Measurements from ENCODE around the gene RDX. TPM values are rescaled to one million over a fixed set of nuclear protein-coding genes. Genes with fewer than 3 reads are reported as not detected.
"Not testable (repeated sequence)": the region's sequence is repeated elsewhere in the genome, so short reads cannot be mapped to it uniquely, and the experiment has no call there.

Gene RDX
- total RNA-seq, 1 experiment from 2014 or later = 196 TPM

DNA sequence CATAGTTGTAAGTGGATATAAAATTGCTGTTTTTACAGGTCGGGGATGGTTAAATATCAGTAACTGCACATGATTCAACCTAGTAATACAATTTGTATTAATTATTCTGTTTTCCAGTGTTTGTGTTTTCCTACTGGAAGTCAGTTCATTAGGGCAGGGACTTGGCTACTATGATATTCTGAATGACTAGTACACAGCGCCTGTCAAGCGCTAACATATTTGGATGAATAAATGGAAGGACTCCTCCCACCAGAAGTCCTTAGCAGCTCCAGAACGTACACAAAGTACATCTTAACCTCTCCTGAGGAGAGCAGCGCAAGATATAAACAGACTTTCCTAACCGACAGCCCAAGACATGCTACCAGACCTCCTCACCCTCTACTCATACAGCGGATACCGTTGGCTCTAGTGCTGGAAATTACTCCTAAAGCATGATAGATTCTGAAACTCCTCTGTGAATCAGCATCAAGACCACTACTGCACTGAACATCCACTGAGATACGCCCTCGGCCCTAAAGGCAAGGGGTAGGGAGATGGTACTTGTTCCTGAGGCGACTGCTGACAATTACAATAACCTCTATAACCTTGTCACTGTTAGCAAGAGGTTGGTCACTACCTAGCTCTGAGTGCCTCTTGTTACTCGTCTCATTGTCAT, 79.1 kb downstream of the RDX start:
- POLR2A ChIA-PET (ENCODE audit: unreplicated experiment) = no interaction called here

DNA sequence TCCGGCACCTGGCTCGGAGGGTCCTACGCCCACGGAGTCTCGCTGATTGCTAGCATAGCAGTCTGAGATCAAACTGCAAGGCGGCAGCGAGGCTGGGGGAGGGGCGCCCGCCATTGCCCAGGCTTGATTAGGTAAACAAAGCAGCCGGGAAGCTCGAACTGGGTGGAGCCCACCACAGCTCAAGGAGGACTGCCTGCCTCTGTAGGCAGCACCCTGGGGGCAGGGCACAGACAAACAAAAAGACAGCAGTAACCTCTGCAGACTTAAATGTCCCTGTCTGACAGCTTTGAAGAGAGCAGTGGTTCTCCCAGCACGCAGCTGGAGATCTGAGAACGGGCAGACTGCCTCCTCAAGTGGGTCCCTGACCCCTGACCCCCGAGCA, 87.1 kb downstream of the RDX start:
- BruUV-seq (replicated peaks); H3K27me3 ChIP-seq (ENCODE audit: insufficient read depth, low read depth); H4K20me1 ChIP-seq (ENCODE audit: insufficient read depth); CTCF ChIA-PET; H3K36me3 ChIP-seq (ENCODE audit: low read depth); H3K79me2 ChIP-seq (ENCODE audit: low read depth); H3K9me2 ChIP-seq (ENCODE audit: insufficient read depth); H3F3A ChIP-seq (ENCODE audit: insufficient read depth, low read depth); intact Hi-C loops (cut with micrococcal nuclease; ENCODE audit: unreplicated experiment); H3K4me1 ChIP-seq (replicated peaks; ENCODE audit: insufficient read depth); H3K27ac ChIP-seq; H3K9me3 ChIP-seq (ENCODE audit: insufficient read depth, low read depth); H2AFZ ChIP-seq: not testable (repeated sequence)
- DNase-seq = peak in 1 of 2 experiments; percentile 40
- POLR2A ChIA-PET (ENCODE audit: unreplicated experiment) = interaction anchor here (0.6 kb wide), 1 partner anchor 88 kb away, joined by 4 read pairs; no protein-coding TSS in a partner anchor
- Histone ChIP-seq H3K4me2 (peak overlapping the region; percentile 59; the same call in 1 of the 2 replicates), H3K4me3 (peak overlapping the region; percentile 40; the same call in 1 of the 2 replicates)

More for the DNA sequence above, 79.1 kb downstream of the RDX start:
- no peaks in the 10 kb centered on the region for H3K9me3 ChIP-seq (ENCODE audit: insufficient read depth, low read depth)
- no peaks in the 10 kb centered on the region for H3K27me3 ChIP-seq (ENCODE audit: insufficient read depth, low read depth)
- no peak for DNase-seq
- H3K36me3 ChIP-seq (ENCODE audit: low read depth) = 0 out of 2 replicates have a peak, but pooled peaks cover 10% of the 10 kb centered on the region
- no peak overlapping the region for H3K4me3 ChIP-seq
- no peaks in the 10 kb centered on the region for H3K4me1 ChIP-seq (replicated peaks; ENCODE audit: insufficient read depth)
- H3K4me2 ChIP-seq = no peak overlapping the region
- H3K9me2 ChIP-seq (ENCODE audit: insufficient read depth) = no peaks in the 10 kb centered on the region
- H4K20me1 ChIP-seq (ENCODE audit: insufficient read depth) = no peaks in the 10 kb centered on the region
- intact Hi-C loops (cut with micrococcal nuclease; ENCODE audit: unreplicated experiment) = no loop called here
- no peaks in the 10 kb centered on the region for H3K79me2 ChIP-seq (ENCODE audit: low read depth)
- BruUV-seq (replicated peaks) = no TSS peak
- H3F3A ChIP-seq (ENCODE audit: insufficient read depth, low read depth) = peaks cover 20% of the 10 kb centered on the region; the same call in 1 of the 2 replicates
- H3K27ac ChIP-seq = no peak overlapping the region
- H2AFZ ChIP-seq = no peak overlapping the region
- CTCF ChIA-PET = no interaction called here
- no peak for TF ChIP-seq EZH2 (IDR thresholded peaks at IDR 0.05; ENCODE audit: low read depth)
- TF ChIP-seq, protein P1, sequence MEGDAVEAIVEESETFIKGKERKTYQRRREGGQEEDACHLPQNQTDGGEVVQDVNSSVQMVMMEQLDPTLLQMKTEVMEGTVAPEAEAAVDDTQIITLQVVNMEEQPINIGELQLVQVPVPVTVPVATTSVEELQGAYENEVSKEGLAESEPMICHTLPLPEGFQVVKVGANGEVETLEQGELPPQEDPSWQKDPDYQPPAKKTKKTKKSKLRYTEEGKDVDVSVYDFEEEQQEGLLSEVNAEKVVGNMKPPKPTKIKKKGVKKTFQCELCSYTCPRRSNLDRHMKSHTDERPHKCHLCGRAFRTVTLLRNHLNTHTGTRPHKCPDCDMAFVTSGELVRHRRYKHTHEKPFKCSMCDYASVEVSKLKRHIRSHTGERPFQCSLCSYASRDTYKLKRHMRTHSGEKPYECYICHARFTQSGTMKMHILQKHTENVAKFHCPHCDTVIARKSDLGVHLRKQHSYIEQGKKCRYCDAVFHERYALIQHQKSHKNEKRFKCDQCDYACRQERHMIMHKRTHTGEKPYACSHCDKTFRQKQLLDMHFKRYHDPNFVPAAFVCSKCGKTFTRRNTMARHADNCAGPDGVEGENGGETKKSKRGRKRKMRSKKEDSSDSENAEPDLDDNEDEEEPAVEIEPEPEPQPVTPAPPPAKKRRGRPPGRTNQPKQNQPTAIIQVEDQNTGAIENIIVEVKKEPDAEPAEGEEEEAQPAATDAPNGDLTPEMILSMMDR (conservative IDR thresholded peaks at IDR 0.05) = no peak

DNA sequence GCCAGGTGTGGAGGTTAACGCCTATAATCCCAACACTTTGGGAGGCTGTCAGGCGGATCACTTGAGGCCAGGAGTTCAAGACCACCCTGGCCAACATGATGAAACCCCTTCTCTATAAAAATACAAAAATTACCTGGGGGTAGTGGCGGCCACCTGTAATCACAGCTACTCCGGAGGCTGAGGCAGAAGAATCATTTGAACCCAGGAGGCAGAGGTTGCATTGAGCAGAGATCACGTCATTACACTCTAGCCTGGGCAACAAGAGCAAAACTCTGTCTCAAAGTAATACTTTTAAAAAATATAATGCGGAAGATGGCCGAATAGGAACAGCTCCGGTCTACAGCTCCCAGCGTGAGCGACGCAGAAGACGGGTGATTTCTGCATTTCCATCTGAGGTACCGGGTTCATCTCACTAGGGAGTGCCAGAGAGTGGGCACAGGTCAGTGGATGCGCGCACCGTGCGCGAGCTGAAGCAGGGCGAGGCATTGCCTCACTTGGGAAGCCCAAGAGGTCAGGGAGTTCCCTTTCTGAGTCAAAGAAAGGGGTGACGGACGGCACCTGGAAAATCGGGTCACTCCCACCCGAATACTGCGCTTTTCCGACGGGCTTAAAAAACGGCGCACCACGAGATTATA, 87.6 kb downstream of the RDX start:
- POLR2A ChIA-PET (ENCODE audit: unreplicated experiment) = interaction anchor here (0.6 kb wide), 1 partner anchor 89 kb away, joined by 4 read pairs; no protein-coding TSS in a partner anchor
- intact Hi-C loops (cut with micrococcal nuclease; ENCODE audit: unreplicated experiment) = not testable (repeated sequence)

DNA sequence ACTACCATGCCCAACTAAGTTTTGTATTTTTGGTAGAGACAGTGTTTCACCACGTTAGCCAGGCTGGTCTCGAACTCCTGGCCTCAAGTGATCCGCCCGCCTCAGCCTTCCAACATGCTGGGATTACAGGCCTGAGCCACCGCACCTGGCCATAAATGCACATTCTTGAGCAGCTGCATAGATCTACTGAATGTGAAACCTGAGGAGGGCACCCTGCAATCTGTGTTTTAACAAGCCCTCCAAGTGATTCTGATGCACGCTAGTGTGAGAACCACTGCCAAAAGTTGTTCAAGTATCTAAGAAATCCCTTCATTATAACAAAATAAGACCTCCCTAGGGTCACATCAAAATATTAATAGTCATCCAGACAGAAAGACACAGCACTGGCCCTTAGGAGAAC, 89.3 kb downstream of the RDX start:
- Histone ChIP-seq H3K4me3 (no peak overlapping the region), H3K4me1 (replicated peaks; ENCODE audit: insufficient read depth) (no peaks in the 10 kb centered on the region), H3K79me2 (ENCODE audit: low read depth) (no peaks in the 10 kb centered on the region), H3K4me2 (no peak overlapping the region), H3K9me2 (ENCODE audit: insufficient read depth) (no peaks in the 10 kb centered on the region), H3K36me3 (ENCODE audit: low read depth) (no peaks in the 10 kb centered on the region), H3F3A (ENCODE audit: insufficient read depth, low read depth) (no peaks in the 10 kb centered on the region; the same call in 1 of the 2 replicates), H3K9me3 (ENCODE audit: insufficient read depth, low read depth) (no peaks in the 10 kb centered on the region), H3K27ac (no peak overlapping the region), H3K27me3 (ENCODE audit: insufficient read depth, low read depth) (no peaks in the 10 kb centered on the region), H4K20me1 (ENCODE audit: insufficient read depth) (no peaks in the 10 kb centered on the region), H2AFZ (no peak overlapping the region)
- CTCF ChIA-PET = interaction anchor here (1.0 kb wide), 1 partner anchor 142 kb away, joined by 4 read pairs; no protein-coding TSS in a partner anchor
- no TSS peak for BruUV-seq (replicated peaks)
- intact Hi-C loops (cut with micrococcal nuclease; ENCODE audit: unreplicated experiment) = no loop called here
- DNase-seq = no peak
- TF ChIP-seq, protein P1 (conservative IDR thresholded peaks at IDR 0.05) = no peak
- TF ChIP-seq EZH2 (IDR thresholded peaks at IDR 0.05; ENCODE audit: low read depth) = no peak
- POLR2A ChIA-PET (ENCODE audit: unreplicated experiment) = interaction anchor here (0.8 kb wide), 1 partner anchor 112 kb away, joined by 6 read pairs; no protein-coding TSS in a partner anchor

More for the DNA sequence above, 87.6 kb downstream of the RDX start:
- BruUV-seq (replicated peaks); H3K9me3 ChIP-seq (ENCODE audit: insufficient read depth, low read depth); H2AFZ ChIP-seq; H3K36me3 ChIP-seq (ENCODE audit: low read depth); H3K4me1 ChIP-seq (replicated peaks; ENCODE audit: insufficient read depth); CTCF ChIA-PET; H3F3A ChIP-seq (ENCODE audit: insufficient read depth, low read depth); H3K27ac ChIP-seq; H3K9me2 ChIP-seq (ENCODE audit: insufficient read depth); H3K27me3 ChIP-seq (ENCODE audit: insufficient read depth, low read depth); H3K79me2 ChIP-seq (ENCODE audit: low read depth); H4K20me1 ChIP-seq (ENCODE audit: insufficient read depth): not testable (repeated sequence)
- Histone ChIP-seq H3K4me3 (peak overlapping the region; percentile 40; the same call in 1 of the 2 replicates), H3K4me2 (peak overlapping the region; percentile 59; the same call in 1 of the 2 replicates)
- peak in 1 of 2 experiments; percentile 46 for DNase-seq

All from PC-9 (cell line).